ENCODE data around the gene ZNF331.

Gene ZNF331

DNA sequence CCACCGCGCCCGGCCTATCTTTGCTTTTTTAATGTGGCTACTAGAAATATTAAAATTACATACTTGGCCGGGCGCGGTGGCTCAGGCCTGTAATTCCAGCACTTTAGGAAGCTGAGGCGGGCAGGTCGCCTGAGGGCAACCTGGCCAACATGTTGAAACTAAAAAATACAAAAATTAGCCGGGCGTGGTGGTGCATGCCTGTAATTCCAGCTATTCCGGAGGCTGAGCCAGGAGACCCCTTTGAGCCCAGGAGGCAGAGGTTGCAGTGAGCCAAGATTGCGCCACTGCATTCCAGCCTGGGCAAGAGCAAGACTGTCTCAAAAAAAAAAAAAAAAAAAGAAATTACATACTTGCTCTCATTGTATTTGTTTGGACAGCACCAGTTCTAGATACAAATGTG is 59.1 kb downstream of the ZNF331 start:
- H3K27ac ChIP-seq = no peak overlapping the region
- TF ChIP-seq, protein P1, sequence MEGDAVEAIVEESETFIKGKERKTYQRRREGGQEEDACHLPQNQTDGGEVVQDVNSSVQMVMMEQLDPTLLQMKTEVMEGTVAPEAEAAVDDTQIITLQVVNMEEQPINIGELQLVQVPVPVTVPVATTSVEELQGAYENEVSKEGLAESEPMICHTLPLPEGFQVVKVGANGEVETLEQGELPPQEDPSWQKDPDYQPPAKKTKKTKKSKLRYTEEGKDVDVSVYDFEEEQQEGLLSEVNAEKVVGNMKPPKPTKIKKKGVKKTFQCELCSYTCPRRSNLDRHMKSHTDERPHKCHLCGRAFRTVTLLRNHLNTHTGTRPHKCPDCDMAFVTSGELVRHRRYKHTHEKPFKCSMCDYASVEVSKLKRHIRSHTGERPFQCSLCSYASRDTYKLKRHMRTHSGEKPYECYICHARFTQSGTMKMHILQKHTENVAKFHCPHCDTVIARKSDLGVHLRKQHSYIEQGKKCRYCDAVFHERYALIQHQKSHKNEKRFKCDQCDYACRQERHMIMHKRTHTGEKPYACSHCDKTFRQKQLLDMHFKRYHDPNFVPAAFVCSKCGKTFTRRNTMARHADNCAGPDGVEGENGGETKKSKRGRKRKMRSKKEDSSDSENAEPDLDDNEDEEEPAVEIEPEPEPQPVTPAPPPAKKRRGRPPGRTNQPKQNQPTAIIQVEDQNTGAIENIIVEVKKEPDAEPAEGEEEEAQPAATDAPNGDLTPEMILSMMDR (IDR thresholded peaks at IDR 0.05) = no peak
- no peak for TF ChIP-seq ZFX (IDR thresholded peaks at IDR 0.05; ENCODE audit: borderline replicate concordance)

DNA sequence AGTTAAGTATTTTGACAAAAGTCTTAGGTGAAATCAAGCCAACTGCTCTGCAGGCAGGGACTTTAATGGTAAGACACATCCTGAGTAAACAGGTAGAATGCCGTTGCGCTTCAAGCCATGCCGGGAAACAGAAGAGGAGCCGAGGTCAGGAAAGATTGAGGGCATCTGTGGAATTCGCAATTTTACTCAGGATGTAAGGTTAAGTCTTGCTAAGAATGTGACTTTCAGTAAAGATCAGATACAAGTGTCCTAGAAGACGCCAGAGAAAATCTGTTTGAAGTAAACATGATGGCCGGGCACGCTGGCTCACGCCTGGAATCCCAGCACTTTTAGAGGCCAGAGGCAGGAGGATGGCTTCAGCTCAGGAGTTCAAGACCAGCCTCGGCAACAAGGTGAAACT is 60.4 kb downstream of the ZNF331 start:
- no peak for TF ChIP-seq ZFX (IDR thresholded peaks at IDR 0.05; ENCODE audit: borderline replicate concordance)
- TF ChIP-seq, protein P1 (IDR thresholded peaks at IDR 0.05) = no peak
- no peak overlapping the region for H3K27ac ChIP-seq

DNA sequence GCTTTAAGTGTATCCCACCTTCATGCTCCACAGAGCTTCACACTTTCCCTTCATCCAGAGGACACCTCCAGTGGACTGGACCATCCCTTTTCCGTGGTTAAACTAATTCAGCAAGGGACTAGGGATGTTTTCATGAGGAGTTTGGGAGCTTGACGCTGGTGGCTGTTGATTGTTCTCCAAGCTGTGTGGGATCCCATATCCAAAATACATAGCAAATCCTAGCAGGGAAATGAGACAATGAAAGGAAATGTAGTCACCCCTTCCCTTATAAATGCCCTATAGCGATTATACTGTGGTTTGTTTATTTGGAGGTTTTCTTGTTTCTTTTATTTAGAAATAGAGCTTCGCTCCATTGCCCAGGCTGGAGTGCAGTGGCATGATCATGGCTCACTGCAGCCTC is 62.3 kb downstream of the ZNF331 start:
- TF ChIP-seq, protein P1 (IDR thresholded peaks at IDR 0.05) = no peak
- no peak for TF ChIP-seq ZFX (IDR thresholded peaks at IDR 0.05; ENCODE audit: borderline replicate concordance)
- no peak overlapping the region for H3K27ac ChIP-seq

DNA sequence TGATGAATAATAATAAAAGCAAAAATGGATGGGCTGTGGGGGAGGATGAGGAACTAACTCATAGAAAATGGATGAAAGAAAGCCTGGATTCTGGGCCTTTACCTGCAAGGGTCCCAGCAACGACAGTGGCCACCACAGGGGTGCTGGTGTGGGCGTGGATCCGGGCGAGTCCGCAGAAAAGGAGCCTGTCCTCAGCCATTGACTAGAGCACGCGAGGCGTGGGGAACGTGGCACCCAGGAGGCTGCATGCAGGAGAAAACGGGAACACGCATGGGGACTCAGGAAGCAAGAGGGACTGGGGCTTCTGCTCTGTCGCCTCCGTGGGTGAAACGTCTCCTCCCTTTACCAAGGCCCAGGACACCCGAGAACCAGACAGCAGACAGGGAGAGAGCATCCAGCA is 68.1 kb downstream of the ZNF331 start:
- H3K27ac ChIP-seq = no peak overlapping the region
- TF ChIP-seq ZFX (IDR thresholded peaks at IDR 0.05; ENCODE audit: borderline replicate concordance) = no peak
- TF ChIP-seq, protein P1 (IDR thresholded peaks at IDR 0.05) = no peak

DNA sequence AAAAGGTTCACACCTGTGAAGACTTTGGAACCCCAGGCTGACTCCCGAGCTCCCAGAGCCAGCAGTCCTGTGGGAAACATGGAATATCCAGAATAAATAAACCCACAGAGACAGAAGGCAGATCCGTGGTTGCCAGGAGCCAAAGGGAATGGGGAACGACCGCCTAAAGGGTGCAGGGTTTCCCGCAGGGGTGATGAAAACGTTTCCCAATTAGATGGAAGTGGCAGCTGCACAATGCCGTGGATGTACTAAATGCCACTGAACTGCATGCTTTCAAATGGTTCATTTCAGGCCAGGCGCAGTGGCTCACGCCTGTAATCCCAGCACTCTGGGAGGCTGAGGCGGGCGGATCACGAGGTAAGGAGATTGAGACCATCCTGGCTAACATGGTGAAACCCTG is 70.4 kb downstream of the ZNF331 start:
- no peak for TF ChIP-seq ZFX (IDR thresholded peaks at IDR 0.05; ENCODE audit: borderline replicate concordance)
- TF ChIP-seq, protein P1 (IDR thresholded peaks at IDR 0.05) = no peak
- H3K27ac ChIP-seq = no peak overlapping the region

DNA sequence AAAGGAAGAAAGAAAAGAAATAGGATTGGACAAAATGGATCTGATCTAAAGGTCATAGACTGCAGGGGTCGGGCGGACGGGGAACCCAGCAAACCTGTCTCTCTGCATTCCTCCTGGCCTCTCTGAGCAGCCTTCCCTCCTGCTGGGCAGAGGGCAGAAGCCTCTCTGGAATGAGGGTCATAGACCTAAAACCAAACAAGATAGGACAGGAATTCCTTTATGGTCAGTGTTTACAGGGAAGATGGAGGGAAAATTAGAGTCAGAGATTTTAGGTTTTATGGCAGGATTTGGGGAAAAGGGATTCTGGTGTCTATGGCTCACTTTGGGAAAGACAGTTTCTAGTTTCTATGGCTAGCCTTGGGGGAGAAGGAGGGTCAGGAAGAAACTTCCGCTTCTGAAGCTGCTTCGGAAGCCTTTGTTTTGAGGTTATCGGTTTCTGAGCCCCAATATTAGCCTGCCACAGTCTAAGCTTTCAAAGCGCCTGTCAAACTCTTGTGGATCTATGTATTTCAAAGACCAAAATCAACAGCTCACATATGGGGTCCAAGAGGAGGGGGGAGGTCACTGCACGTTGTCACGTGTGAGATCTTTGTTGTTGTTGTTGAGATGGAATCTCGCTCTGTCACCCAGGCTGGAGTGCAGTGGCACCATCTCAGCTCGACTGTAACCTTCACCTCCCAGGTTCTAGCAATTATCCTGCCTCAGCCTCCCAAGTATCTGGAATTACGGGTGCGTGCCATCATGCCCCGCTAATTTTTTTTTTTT is 75.0 kb downstream of the ZNF331 start:
- TF ChIP-seq, protein P1 (IDR thresholded peaks at IDR 0.05) = no peak
- TF ChIP-seq ZFX (IDR thresholded peaks at IDR 0.05; ENCODE audit: borderline replicate concordance) = no peak
- no peak overlapping the region for H3K27ac ChIP-seq

DNA sequence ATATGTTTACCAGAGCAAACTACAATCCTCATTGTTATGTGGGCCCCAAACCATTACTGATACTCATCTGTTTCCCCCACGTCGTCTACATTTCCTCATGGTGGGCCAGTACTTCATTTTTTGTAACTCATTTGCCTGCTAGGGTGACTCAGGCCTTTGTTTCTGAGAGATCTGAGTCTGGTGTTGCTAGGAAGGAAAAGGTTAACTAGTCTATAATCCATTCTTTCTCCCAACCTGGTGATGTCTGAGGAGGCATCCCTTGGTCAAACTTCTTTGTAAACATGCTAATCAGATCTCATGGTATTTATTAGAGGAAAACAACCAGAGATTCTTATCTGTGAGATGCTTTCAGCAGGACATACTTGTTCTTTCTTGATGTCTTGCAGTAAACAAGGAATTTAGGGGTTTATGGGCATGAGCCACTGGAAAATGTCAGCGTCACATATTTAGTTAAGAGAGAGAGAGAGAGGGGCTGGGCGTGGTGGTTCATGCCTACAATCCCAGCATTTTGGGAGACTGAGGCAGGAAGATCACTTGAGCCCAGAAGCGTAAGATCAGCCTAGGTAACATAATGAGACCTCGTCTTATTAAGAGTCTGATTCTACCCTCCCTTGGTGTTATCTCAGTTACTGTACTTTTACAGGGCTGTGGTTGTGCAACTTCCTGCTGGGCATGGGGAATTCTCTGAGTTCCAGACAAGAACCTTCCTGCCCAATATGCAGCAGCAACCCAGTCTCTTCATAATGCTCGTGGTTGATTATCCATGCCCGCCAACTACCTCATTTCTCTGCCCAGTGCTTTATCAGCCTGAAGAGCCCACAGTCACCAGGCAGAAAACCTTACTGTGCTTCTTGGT is 84.2 kb downstream of the ZNF331 start:
- TF ChIP-seq ZFX (IDR thresholded peaks at IDR 0.05; ENCODE audit: borderline replicate concordance) = no peak
- TF ChIP-seq, protein P1 (IDR thresholded peaks at IDR 0.05) = no peak
- H3K27ac ChIP-seq = no peak overlapping the region

Data from 22Rv1 (cell line).